Measurements from ENCODE around the gene PHRF1. TPM values are rescaled to one million over a fixed set of nuclear protein-coding genes. Genes with fewer than 3 reads are reported as not detected.

The PHRF1 gene
- total RNA-seq, 2 experiments from 2014 or later: 32.4 to 33.5 TPM

DNA sequence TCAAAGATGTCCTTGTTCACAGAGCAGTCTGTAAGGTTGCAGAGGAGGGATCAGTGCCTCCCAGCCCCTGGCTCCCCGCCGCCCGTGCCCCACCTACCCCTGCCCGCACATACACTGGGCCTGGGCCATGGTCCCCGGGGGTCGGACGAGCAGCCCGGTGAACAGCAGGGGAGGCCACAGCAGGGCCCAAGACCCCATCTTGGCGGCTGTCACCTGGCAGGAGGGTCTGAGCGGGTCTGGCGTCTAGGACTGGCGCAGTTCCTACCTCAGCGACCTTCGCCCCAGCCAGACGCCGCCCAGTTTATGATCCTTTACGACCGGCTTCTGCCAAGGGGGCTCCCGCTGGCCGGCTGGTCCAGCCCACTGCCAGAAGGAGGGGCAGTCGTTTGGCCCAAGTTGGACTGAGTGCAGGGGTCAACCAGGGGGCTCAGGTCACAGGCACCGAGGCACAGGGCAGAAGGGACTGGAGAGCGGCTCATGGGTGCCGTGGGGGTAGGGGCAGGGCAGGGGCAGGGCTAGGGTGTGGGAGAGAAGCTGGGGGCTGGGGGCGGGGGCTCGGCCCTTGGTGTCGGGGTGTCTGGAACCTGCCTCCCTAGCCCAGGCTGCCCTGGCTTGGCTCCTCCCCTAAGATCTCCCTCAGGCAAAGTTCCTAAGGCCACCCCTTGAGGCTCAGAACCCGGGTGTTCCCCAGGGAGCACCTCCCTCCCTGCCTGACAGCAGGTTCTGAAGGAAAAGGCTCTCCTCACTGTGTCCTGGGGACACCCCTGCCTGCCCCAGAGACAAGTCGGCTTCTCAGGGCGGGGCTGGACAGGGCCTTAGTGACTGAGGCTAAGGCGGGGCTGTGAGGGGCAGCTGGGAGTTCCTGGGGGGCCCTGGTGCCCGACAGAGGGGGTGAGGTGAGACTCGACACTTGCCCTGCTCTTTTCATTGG, 48.7 kb downstream of the PHRF1 start, which contains the start of gene CDHR5:
TSS of gene CDHR5 (minus strand) at position 251 of the 931 bp plus-strand sequence. CDS start at position 198, 53 bp downstream.
- no peak within 1 kb of the TSS for H3K27ac Mint-ChIP-seq
- H3K4me3 Mint-ChIP-seq: no peak within 1 kb of the TSS
- ChIA-PET POLR2A (no interaction called here), CTCF (no interaction called here)
- peaks cover 20% of the 10 kb centered on the region for H3K4me1 Mint-ChIP-seq (ENCODE audit: low read depth)
- H3K9me3 Mint-ChIP-seq: no peaks in the 10 kb centered on the region
- H3K36me3 Mint-ChIP-seq: peaks cover 1% of the 10 kb centered on the region
- peaks cover 10% of the 10 kb centered on the region for H3K27me3 Mint-ChIP-seq
- intact Hi-C loops (cut with micrococcal nuclease): no loop called here
- DNase-seq: no peak

DNA sequence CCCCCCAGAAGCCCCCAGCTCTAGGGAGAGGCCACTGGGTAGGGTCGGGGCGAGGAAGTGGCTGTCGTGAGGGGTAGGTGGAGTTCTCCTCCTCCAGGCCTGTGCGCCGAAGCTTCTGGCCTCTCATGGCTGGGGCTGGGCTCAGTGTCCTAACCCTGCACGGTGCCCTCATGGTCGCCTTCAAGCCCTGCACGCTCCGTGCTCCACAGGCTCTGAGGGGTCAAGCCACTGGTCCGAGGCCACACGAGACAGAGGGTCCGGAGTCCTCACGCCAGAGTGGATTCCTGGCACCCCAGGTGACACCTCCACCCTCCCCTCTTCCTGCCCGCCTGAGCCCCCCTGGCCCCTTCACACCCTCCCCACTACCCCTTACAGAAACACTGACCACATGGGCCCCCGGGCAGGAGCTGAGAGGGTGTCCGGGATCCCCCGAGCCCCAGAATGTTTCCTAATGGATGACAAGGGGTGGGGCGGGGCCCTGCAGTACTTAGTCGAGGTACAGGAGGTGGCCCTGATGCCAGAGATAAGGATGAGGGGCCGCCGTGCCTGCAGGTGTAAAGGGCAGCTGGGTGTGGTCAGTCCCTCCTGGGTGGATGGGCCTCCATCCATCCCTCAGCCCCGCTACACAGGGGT, 49.5 kb downstream of the PHRF1 start:
- Mint-ChIP-seq H3K27ac (no peak overlapping the region), H3K4me1 (ENCODE audit: low read depth) (peaks cover 20% of the 10 kb centered on the region), H3K4me3 (no peak overlapping the region), H3K36me3 (peaks cover 1% of the 10 kb centered on the region), H3K27me3 (peaks cover 10% of the 10 kb centered on the region), H3K9me3 (no peaks in the 10 kb centered on the region)
- intact Hi-C loops (cut with micrococcal nuclease): no loop called here
- no peak for DNase-seq
- ChIA-PET POLR2A (no interaction called here), CTCF (no interaction called here)

DNA sequence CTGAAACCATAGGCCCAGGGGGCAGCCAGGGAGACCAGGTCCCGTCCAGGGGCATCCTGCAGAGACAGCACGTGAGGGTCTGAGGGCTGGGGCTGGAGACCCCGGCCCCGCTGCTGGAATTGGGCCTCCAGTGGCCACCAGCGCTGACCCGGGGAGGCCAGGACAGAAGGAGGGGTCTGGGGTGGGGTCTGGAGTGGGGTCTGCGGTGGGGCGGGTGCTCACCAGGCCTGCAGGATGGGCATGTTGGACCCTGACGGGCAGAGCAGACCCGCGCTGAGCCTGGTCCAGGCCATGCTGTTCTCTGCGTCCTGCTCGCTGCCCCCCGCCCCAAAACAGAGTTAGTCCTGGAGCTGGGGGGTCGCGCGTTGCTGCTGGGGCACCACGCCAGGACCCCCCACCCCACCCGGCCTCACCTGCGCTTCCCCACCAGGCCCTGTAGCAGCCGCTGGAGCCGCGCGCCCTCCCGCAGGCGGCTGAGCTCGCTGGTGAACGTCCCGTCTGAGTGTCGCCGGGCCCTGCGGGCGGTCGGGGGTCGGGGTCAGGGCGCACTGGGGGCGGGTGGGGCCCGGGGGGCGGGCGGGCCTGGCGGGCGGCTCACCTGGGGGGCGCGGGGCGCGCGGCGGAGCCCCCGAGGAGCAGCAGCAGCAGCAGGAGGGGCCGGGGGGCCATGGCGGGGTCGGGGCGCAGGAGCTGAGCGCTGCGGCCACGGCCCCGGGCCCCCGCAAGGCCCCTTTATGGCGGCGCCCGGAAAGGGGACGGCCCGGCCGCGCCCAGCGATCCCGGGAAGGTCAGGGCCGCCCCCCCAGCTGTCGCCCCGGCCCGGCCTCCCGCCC, 50.4 kb downstream of the PHRF1 start, which contains the start of gene SCT:
TSS of gene SCT (minus strand) at position 707 of the 833 bp plus-strand sequence. CDS start at position 669, 38 bp downstream.
- Mint-ChIP-seq H3K27ac (no peak within 1 kb of the TSS), H3K9me3 (no peaks in the 10 kb centered on the region), H3K4me3 (no peak within 1 kb of the TSS), H3K27me3 (peaks cover 10% of the 10 kb centered on the region), H3K36me3 (peaks cover 1% of the 10 kb centered on the region), H3K4me1 (ENCODE audit: low read depth) (peaks cover 20% of the 10 kb centered on the region)
- no peak for DNase-seq
- intact Hi-C loops (cut with micrococcal nuclease): no loop called here
- ChIA-PET POLR2A (no interaction called here), CTCF (interaction anchor here (0.8 to 1.2 kb wide), 2 partner anchors 72 to 79 kb away, joined by 3 read pairs; no protein-coding TSS in a partner anchor)

- Mint-ChIP-seq H3K4me1 (ENCODE audit: low read depth) (peaks cover 20% of the 10 kb centered on the region), H3K27me3 (peaks cover 10% of the 10 kb centered on the region), H3K9me3 (no peaks in the 10 kb centered on the region), H3K4me3 (no peak overlapping the region), H3K27ac (no peak overlapping the region), H3K36me3 (peaks cover 1% of the 10 kb centered on the region)
- CTCF ChIA-PET: interaction anchor here (0.8 to 1.2 kb wide), 2 partner anchors 73 to 80 kb away, joined by 3 read pairs; no protein-coding TSS in a partner anchor
- POLR2A ChIA-PET: no interaction called here
- DNase-seq: no peak
- intact Hi-C loops (cut with micrococcal nuclease): no loop called here
Observed at GRCh38 chr11:627308-627576, 51.0 kb downstream of the PHRF1 start.

DNA sequence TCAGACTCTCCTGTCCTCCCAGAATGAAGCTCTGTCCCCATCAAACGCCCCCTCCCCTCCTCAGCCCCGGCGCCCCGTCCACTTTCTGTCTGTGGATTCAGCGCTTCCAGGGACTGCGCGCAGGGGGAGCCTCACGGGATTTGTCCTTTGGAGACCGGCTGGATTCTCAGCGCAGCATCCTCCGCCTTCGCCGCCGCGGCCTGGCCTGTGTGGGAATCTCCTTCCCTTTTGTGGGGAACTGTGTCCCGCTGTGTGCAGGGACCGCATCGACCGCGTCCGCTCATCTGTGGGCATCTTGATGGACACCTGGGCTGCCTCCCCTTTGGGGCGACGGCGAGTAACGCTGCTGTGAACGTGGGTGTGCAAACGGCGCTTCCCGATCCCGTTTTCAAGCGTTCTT, 51.8 kb downstream of the PHRF1 start:
- H3K27me3 Mint-ChIP-seq: peaks cover 10% of the 10 kb centered on the region
- no peak overlapping the region for H3K27ac Mint-ChIP-seq
- peaks cover 20% of the 10 kb centered on the region for H3K4me1 Mint-ChIP-seq (ENCODE audit: low read depth)
- POLR2A ChIA-PET: no interaction called here
- H3K36me3 Mint-ChIP-seq: peaks cover 1% of the 10 kb centered on the region
- intact Hi-C loops (cut with micrococcal nuclease): no loop called here
- no peaks in the 10 kb centered on the region for H3K9me3 Mint-ChIP-seq
- no peak for DNase-seq
- CTCF ChIA-PET: no interaction called here
- H3K4me3 Mint-ChIP-seq: no peak overlapping the region

GRCh38 chr11:629237-629583, 52.9 kb downstream of the PHRF1 start:
- H3K27ac Mint-ChIP-seq: no peak overlapping the region
- H3K4me1 Mint-ChIP-seq (ENCODE audit: low read depth): peaks cover 20% of the 10 kb centered on the region
- ChIA-PET CTCF (interaction anchor here (1.4 kb wide), 1 partner anchor 97 kb away, joined by 4 read pairs; no protein-coding TSS in a partner anchor), POLR2A (interaction anchor here (0.7 to 0.8 kb wide), 2 partner anchors 15 to 77 kb away, joined by 3 to 4 read pairs; partner anchors contain the start of gene EPS8L2)
- intact Hi-C loops (cut with micrococcal nuclease): no loop called here
- DNase-seq: peak; percentile 48
- no peaks in the 10 kb centered on the region for H3K9me3 Mint-ChIP-seq
- H3K36me3 Mint-ChIP-seq: no peaks in the 10 kb centered on the region
- no peak overlapping the region for H3K4me3 Mint-ChIP-seq
- peaks cover 10% of the 10 kb centered on the region for H3K27me3 Mint-ChIP-seq

DNA sequence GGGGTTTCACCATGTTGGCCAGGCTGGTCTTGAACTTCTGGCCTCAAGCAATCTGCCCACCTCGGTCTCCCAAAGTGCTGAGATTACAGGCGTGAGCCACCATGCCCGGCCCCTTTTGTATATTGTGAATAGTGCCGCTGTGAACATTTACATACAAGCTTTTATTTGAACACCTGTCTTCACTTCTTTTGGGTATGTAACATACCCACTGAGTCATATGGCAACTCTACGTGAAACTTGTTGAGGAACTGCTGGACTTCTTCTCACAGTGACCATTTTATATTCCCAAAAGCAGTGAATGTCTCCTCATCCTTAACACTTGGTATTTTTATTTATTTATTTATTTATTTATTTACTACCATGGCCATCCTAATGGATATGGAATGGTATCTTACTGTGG, 54.6 kb downstream of the PHRF1 start:
- intact Hi-C loops (cut with micrococcal nuclease): no loop called here
- no peaks in the 10 kb centered on the region for H3K9me3 Mint-ChIP-seq
- no peak for DNase-seq
- H3K4me1 Mint-ChIP-seq (ENCODE audit: low read depth): peaks cover 20% of the 10 kb centered on the region
- ChIA-PET POLR2A (no interaction called here), CTCF (no interaction called here)
- peaks cover 12% of the 10 kb centered on the region for H3K27me3 Mint-ChIP-seq
- H3K27ac Mint-ChIP-seq: no peak overlapping the region
- no peak overlapping the region for H3K4me3 Mint-ChIP-seq
- no peaks in the 10 kb centered on the region for H3K36me3 Mint-ChIP-seq

- H3K4me1 Mint-ChIP-seq (ENCODE audit: low read depth): peaks cover 13% of the 10 kb centered on the region
- H3K27ac Mint-ChIP-seq: no peak overlapping the region
- no peaks in the 10 kb centered on the region for H3K9me3 Mint-ChIP-seq
- CTCF ChIA-PET: no interaction called here
- DNase-seq: no peak
- no peak overlapping the region for H3K4me3 Mint-ChIP-seq
- intact Hi-C loops (cut with micrococcal nuclease): no loop called here
- POLR2A ChIA-PET: no interaction called here
- H3K27me3 Mint-ChIP-seq: peaks cover 27% of the 10 kb centered on the region
- H3K36me3 Mint-ChIP-seq: peaks cover 2% of the 10 kb centered on the region
Observed at GRCh38 chr11:635945-636510, 59.8 kb downstream of the PHRF1 start.

DNA sequence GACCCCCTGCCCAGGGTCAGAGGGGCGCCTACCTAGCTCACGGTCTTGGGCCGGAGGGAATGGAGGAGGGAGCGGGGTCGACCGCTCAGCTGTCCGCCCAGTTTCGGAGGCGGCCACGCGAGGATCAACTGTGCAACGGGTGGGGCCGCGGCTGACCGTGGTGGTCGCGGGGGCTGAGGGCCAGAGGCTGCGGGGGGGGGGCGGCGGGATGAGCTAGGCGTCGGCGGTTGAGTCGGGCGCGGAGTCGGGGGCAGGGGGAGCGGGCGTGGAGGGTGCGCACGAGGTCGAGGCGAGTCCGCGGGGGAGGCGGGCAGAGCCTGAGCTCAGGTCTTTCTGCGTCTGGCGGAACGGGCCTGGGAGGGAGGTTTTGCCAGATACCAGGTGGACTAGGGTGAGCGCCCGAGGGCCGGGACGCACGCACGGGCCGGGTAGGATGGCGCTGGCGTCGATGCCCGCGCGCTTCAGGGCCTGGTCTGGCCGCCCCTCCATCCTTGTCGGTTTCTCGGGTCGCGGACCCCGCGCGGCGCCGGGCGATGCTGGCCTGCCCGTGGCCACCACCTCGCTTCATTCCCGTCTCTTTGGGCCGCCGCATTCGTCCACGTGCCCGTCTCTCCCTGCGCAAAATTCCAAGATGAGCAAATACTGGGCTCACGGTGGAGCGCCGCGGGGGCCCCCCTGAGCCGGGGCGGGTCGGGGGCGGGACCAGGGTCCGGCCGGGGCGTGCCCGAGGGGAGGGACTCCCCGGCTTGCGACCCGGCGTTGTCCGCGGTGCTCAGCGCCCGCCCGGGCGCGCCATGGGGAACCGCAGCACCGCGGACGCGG, 60.5 kb downstream of the PHRF1 start, which contains the start of gene DRD4:
TSS of gene DRD4 (plus strand) at position 759 of the 822 bp plus-strand sequence. CDS start at position 795, 36 bp downstream.
- Mint-ChIP-seq H3K4me1 (ENCODE audit: low read depth) (peaks cover 13% of the 10 kb centered on the region), H3K9me3 (no peaks in the 10 kb centered on the region), H3K27me3 (peaks cover 27% of the 10 kb centered on the region), H3K4me3 (peak within 1 kb of the TSS; percentile 49), H3K27ac (no peak within 1 kb of the TSS), H3K36me3 (peaks cover 2% of the 10 kb centered on the region)
- POLR2A ChIA-PET: no interaction called here
- no peak for DNase-seq
- intact Hi-C loops (cut with micrococcal nuclease): no loop called here
- CTCF ChIA-PET: no interaction called here

GRCh38 chr11:637333-637592, 61.0 kb downstream of the PHRF1 start:
- CTCF ChIA-PET: no interaction called here
- Mint-ChIP-seq H3K36me3 (peaks cover 4% of the 10 kb centered on the region), H3K4me1 (ENCODE audit: low read depth) (peaks cover 13% of the 10 kb centered on the region), H3K27ac (no peak overlapping the region), H3K27me3 (peaks cover 27% of the 10 kb centered on the region), H3K9me3 (no peaks in the 10 kb centered on the region), H3K4me3 (peak overlapping the region; percentile 49)
- intact Hi-C loops (cut with micrococcal nuclease): no loop called here
- POLR2A ChIA-PET: no interaction called here
- no peak for DNase-seq

DNA sequence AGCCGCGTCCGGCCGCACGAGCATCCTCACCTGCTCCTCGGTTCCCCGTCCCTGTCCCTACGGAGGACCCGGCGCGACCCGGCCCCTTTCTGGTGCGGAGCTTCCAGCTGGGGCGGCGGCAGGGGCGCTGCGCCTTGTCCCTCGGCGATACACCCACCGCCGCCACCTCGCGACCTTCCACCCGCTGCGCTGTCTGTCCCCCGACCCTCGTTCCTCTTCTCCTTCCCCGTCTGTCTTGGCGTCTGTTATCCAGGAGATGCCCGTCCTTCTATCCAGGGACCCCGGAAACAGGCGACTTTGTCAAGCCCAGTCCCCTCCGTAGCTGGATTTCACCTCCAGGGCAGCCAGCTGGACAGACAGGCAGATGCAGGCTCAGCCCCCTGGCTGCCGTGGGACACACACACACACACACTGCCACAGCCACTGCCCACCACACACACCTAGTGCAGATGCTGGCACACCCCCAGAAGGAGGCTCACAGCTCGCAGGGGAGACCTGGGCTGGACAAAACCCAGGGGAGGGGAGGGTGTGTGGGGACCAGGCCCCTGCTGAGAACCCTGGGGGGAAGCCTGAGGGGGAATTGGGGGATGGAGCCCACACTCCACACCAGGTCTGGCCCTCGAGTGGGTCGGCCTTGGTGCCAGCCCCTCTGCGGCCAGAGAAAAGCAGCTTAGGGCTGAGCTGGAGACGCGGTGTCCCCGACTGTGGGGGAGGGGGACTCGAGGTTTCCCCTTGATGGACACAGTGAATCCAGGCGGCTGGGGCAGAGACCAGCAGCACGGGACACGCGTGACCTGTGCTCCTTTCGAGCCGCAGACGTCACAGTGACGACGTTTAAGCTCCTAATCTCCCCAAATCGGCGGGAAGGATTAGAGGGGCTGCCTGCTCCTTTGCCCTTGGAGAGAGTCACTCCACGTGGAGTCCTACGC, 61.6 kb downstream of the PHRF1 start:
- Mint-ChIP-seq H3K9me3 (no peaks in the 10 kb centered on the region), H3K27ac (no peak overlapping the region), H3K36me3 (peaks cover 4% of the 10 kb centered on the region), H3K27me3 (peaks cover 27% of the 10 kb centered on the region), H3K4me1 (ENCODE audit: low read depth) (peaks cover 13% of the 10 kb centered on the region), H3K4me3 (peak overlapping the region; percentile 49)
- CTCF ChIA-PET: no interaction called here
- POLR2A ChIA-PET: no interaction called here
- no peak for DNase-seq
- intact Hi-C loops (cut with micrococcal nuclease): no loop called here

Data from activated CD4-positive, alpha-beta memory T cell treated with anti-CD3 and anti-CD28 coated beads for 36 hours (primary cell).